Right lobe of liver (tissue), 6 donors: ENCODE measurements around the gene RNF145. TPM values are rescaled to one million over a fixed set of nuclear protein-coding genes. Genes with fewer than 3 reads are reported as not detected.
"Not testable (repeated sequence)": the region's sequence is repeated elsewhere in the genome, so short reads cannot be mapped to it uniquely, and the experiment has no call there.

Source experiments
- ATAC-seq, 4 donors: fragments of 200-7000 bp; cut with Tn5 transposase; one replicate each; pipeline ENCODE4 v1.9.1; 2020; ENCODE audit warnings: mild to moderate bottlenecking in 4 of 4, moderate library complexity in 4 of 4
- DNase-seq, 3 donors: peaks; one replicate each; pipeline ENCODE4 v3.0.0-alpha.2; 2020
- H3K27ac ChIP-seq, 3 donors: fragments of 200-600 bp; one replicate each; pipeline ENCODE4 v1.8.0; 2022
- H3K27me3 ChIP-seq, 2 donors: fragments of 200-600 bp; one replicate each; pipeline ENCODE4 v1.8.0; 2022
- H3K36me3 ChIP-seq, 4 donors: fragments of 200-600 bp; sonication (generic) in 1 of 4; one replicate each; pipeline versions ENCODE4 v1.5.1 to v1.8.0; 2017 to 2022; ENCODE audit warnings: control low read depth in 1 of 4
- H3K4me1 ChIP-seq, 4 donors: fragments of 200-600 bp; sonication (generic) in 1 of 4; one replicate each; pipeline versions ENCODE4 v1.5.1 to v1.8.0; 2017 to 2022; ENCODE audit warnings: control low read depth in 1 of 4
- H3K4me3 ChIP-seq, 3 donors: fragments of 200-600 bp; one replicate each; pipeline ENCODE4 v1.8.0; 2022
- H3K9me3 ChIP-seq, 4 donors: fragments of 200-600 bp; sonication (generic) in 1 of 4; one replicate each; pipeline versions ENCODE4 v1.5.1 to v1.8.0; 2017 to 2022; ENCODE audit warnings: control low read depth in 1 of 4
- CTCF ChIP-seq, 4 donors: fragments of 200-600 bp in 3 of 4; fragments of 450-650 bp in 1 of 4; IDR thresholded peaks; one replicate each; pipeline versions ENCODE4 v1.5.1 to v1.8.0; 2016 to 2022; ENCODE audit warnings: antibody characterized with exemption in 4 of 4, mild to moderate bottlenecking in 2 of 4
- POLR2A ChIP-seq: fragments of 450-650 bp; IDR thresholded peaks from one replicate; pipeline ENCODE4 v1.6.1; 2017; ENCODE audit warnings: antibody characterized with exemption, mild to moderate bottlenecking
- WGBS: methylation state at CpG from one replicate; pipeline ENCODE4 v1.1.6; 2018; ENCODE audit warnings: low coverage, low lambda C conversion rate; ENCODE audit not compliant: insufficient coverage; ENCODE audit errors: missing lambda C conversion rate; 5-methylcytosine and 5-hydroxymethylcytosine counted together
- intact Hi-C, 2 donors: fragments of 100-400 bp; cut with DNase I; formaldehyde crosslinking; loops; one replicate each; pipeline versions ENCODE4 v1.11.2 to v1.14.1; 2022
- total RNA-seq, 6 experiments: library from RNA; depleted of rRNA in 2 of 6; stranded (reverse); fragments of >200 nt in 2 of 6; fragmentation: NEBNext Ultra II Directional in 3 of 6; extraction: Animal tissue kit (Norgen Biotek cat#: 25700) in 3 of 6; gene quantifications; one replicate each; pipeline versions ENCODE4 v1.1.0 to v1.2.4, GENCODE V29; 2016 to 2023
- donor health status: DM: no; HTN: yes; CAD: no.
- donor health status: DM: no; HTN: no; CAD: no.
- donor health status: DM: no; HTN: no; CAD: no.
- donor health status: DM: no; HTN: yes; CAD: no.
- donor health status: DM: no; HTN: yes; CAD: no.

The RNF145 gene
- total RNA-seq, 6 experiments from 2014 or later: 7.2 to 20.9 (median 10.6) TPM

GRCh38 chr5:159161361-159162214 lies 47.8 kb downstream of the RNF145 start:
- intact Hi-C loops: no loop called here
- Histone ChIP-seq H3K27me3 (no peaks in the 10 kb centered on the region), H3K27ac (no peak overlapping the region), H3K9me3 (no peaks in the 10 kb centered on the region), H3K4me3 (no peak overlapping the region), H3K4me1 (no peaks in the 10 kb centered on the region), H3K36me3 (peaks cover 0 to 46% (median 12%) of the 10 kb centered on the region in 4 donors)
- TF ChIP-seq POLR2A (no peak), CTCF (IDR thresholded peaks at IDR 0.05) (no peak)
- ATAC-seq (no peak), DNase-seq (no peak)
- WGBS: 90% methylated on average over 9 of the region's 9 CpGs

GRCh38 chr5:159158553-159159091 lies 50.7 kb downstream of the RNF145 start:
- WGBS: 65% methylated on average over 4 of the region's 4 CpGs
- H3K4me3 ChIP-seq, H3K27me3 ChIP-seq, H3K27ac ChIP-seq, H3K9me3 ChIP-seq, intact Hi-C loops, DNase-seq, H3K4me1 ChIP-seq: not testable (repeated sequence)
- peak in 3 of 4 donors; percentile 47 to 74 (median 55) for ATAC-seq
- H3K36me3 ChIP-seq: peaks cover 0 to 46% (median 12%) of the 10 kb centered on the region in 4 donors

GRCh38 chr5:159157552-159157951 lies 51.8 kb downstream of the RNF145 start:
- intact Hi-C loops: no loop called here
- no peak for DNase-seq
- Histone ChIP-seq H3K36me3 (peaks cover 0 to 43% (median 12%) of the 10 kb centered on the region in 4 donors), H3K4me3 (no peak overlapping the region), H3K27ac (no peak overlapping the region), H3K9me3 (no peaks in the 10 kb centered on the region), H3K4me1 (no peaks in the 10 kb centered on the region), H3K27me3 (no peaks in the 10 kb centered on the region)
- TF ChIP-seq CTCF (IDR thresholded peaks at IDR 0.05) (no peak), POLR2A (no peak)
- ATAC-seq: no peak
- WGBS: 85% methylated on average over 1 of the region's 1 CpG

GRCh38 chr5:159156426-159157238 lies 52.7 kb downstream of the RNF145 start:
- intact Hi-C loops: no loop called here
- Histone ChIP-seq H3K27me3 (no peaks in the 10 kb centered on the region), H3K27ac (no peak overlapping the region), H3K9me3 (no peaks in the 10 kb centered on the region), H3K4me1 (no peaks in the 10 kb centered on the region), H3K4me3 (no peak overlapping the region), H3K36me3 (peaks cover 0 to 38% (median 12%) of the 10 kb centered on the region in 4 donors)
- TF ChIP-seq POLR2A: no peak
- peak; percentile 86 to 91 (median 89) for TF ChIP-seq CTCF (IDR thresholded peaks at IDR 0.05)
- WGBS: 23% methylated on average over 5 of the region's 6 CpGs
- peak; percentile 88 to 94 (median 90) for ATAC-seq
- DNase-seq: no peak
